GM12878 (cell line): ENCODE data around the gene CATSPER3. TPM values are rescaled to one million over a fixed set of nuclear protein-coding genes. Genes with fewer than 3 reads are reported as not detected.

Experiments used
- ATAC-seq: fragments of 200-7000 bp; cut with Tn5 transposase; 3 replicates; pipeline ENCODE4 v1.9.1; 2020; ENCODE audit warnings: mild to moderate bottlenecking, moderate library complexity
- BruUV-seq: library from RNA; stranded (reverse); fragments of 400-500 nt; replicated peaks from 2 replicates; lab custom pipeline; 2021; lab: Mats Ljungman, UMichigan
- CTCF ChIA-PET: fragments of 300-600 bp; sonication (Branson Sonifier 250); formaldehyde crosslinking; extraction: SDS; loops from one replicate; lab custom pipeline; 2021; ENCODE audit warnings: inconsistent platforms; lab: Yijun Ruan, JAX
- POLR2A ChIA-PET: fragments of 350-600 bp; formaldehyde crosslinking; extraction: SDS; loops from one replicate; lab custom pipeline; 2021; ENCODE audit warnings: inconsistent platforms; lab: Charles Lee
- RAD21 ChIA-PET: fragments of 300-600 bp; sonication (Branson Sonifier 250); formaldehyde crosslinking; loops from one replicate; lab custom pipeline; 2023; ENCODE audit warnings: antibody characterized with exemption; ENCODE audit not compliant: unreplicated experiment; lab: Charles Lee
- SMC1A ChIA-PET: fragments of 300-600 bp; sonication (Branson Sonifier 250); formaldehyde crosslinking; loops from one replicate; lab custom pipeline; 2023; ENCODE audit not compliant: unreplicated experiment, uncharacterized antibody; lab: Charles Lee
- DNase-seq: peaks from one replicate; pipeline ENCODE4 v3.0.0-alpha.2; 2011; ENCODE audit warnings: low read depth, low spot score
- FAIRE-seq: peaks from 3 replicates; lab custom pipeline; 2011; peaks lifted over from hg19 to GRCh38; lab: Jason Lieb, UNC
- H2AFZ ChIP-seq: 2 replicates; pipeline ENCODE4 v1.6.0; 2011; ENCODE audit warnings: low read depth, low read length, control low read depth; ENCODE audit not compliant: control insufficient read depth
- H3K27ac ChIP-seq: 2 replicates; pipeline ENCODE4 v1.5.1; 2011; ENCODE audit warnings: control low read depth; ENCODE audit not compliant: control insufficient read depth, insufficient read depth
- H3K27me3 ChIP-seq, 2 experiments: replicated peaks in 1 of 2; 2 replicates each; pipeline versions ENCODE4 v1.6.0 to v1.6.1; 2011; ENCODE audit warnings: low read length in 1 of 2; ENCODE audit not compliant: control insufficient read depth in 2 of 2, insufficient read depth in 2 of 2
- H3K36me3 ChIP-seq, 2 experiments: 2 replicates each; pipeline ENCODE4 v1.5.1; 2011; ENCODE audit warnings: low read length in 1 of 2; ENCODE audit not compliant: control insufficient read depth in 2 of 2, insufficient read depth in 2 of 2
- H3K4me1 ChIP-seq: 2 replicates; pipeline ENCODE4 v1.6.1; 2011; ENCODE audit warnings: mild to moderate bottlenecking, low read length, moderate library complexity, mixed read lengths; ENCODE audit not compliant: control insufficient read depth, insufficient read depth
- H3K4me2 ChIP-seq: 2 replicates; pipeline ENCODE4 v1.6.0; 2011; ENCODE audit warnings: control low read depth; ENCODE audit not compliant: control insufficient read depth, insufficient read depth
- H3K4me3 ChIP-seq: fragments of 200-600 bp; sonication (generic); 2 replicates; pipeline ENCODE4 v1.5.1; 2016
- H3K79me2 ChIP-seq: 2 replicates; pipeline ENCODE4 v1.6.0; 2011; ENCODE audit warnings: low read length; ENCODE audit not compliant: control insufficient read depth, insufficient read depth
- H3K9ac ChIP-seq: 2 replicates; pipeline ENCODE4 v1.8.0; 2011; ENCODE audit warnings: low read length, control low read depth, mixed read lengths; ENCODE audit not compliant: control insufficient read depth, insufficient read depth
- H3K9me3 ChIP-seq: replicated peaks from 3 replicates; pipeline ENCODE4 v1.5.1; 2011; ENCODE audit warnings: mild to moderate bottlenecking, low read length; ENCODE audit not compliant: control insufficient read depth, insufficient read depth
- H4K20me1 ChIP-seq: 2 replicates; pipeline ENCODE4 v1.6.0; 2011; ENCODE audit not compliant: control insufficient read depth, insufficient read depth
- BCL11A ChIP-seq: IDR thresholded peaks from 2 replicates; pipeline ENCODE4 v1.6.1; 2011; ENCODE audit warnings: low read depth, low read length
- FOS ChIP-seq: IDR thresholded peaks from 3 replicates; pipeline ENCODE4 v1.6.1; 2011; ENCODE audit warnings: borderline replicate concordance; ENCODE audit not compliant: insufficient read length; ENCODE audit errors: extremely low read depth
- HSF1 ChIP-seq: fragments of 150-350 bp; IDR thresholded peaks from 2 replicates; pipeline ENCODE4 v1.6.1; 2014; ENCODE audit warnings: mild to moderate bottlenecking, low read depth, low read length
- MTA2 ChIP-seq: fragments of 450-650 bp; IDR thresholded peaks from 2 replicates; pipeline ENCODE4 v1.6.1; 2016; ENCODE audit warnings: low read depth, mild to moderate bottlenecking, moderate library complexity
- NFYB ChIP-seq: IDR thresholded peaks from 2 replicates; pipeline ENCODE4 v1.6.1; 2011; ENCODE audit warnings: low read depth, mild to moderate bottlenecking, low read length, improper control_type of control experiment, moderate library complexity; ENCODE audit not compliant: insufficient read depth
- PAX5 ChIP-seq: IDR thresholded peaks from 2 replicates; pipeline ENCODE4 v1.6.1; 2011; ENCODE audit warnings: low read depth, low read length, borderline replicate concordance
- POLR2A ChIP-seq: IDR thresholded peaks from 2 replicates; pipeline ENCODE4 v1.6.1; 2011; ENCODE audit warnings: low read depth, mild to moderate bottlenecking, low read length
- POLR2AphosphoS2 ChIP-seq: IDR thresholded peaks from 2 replicates; pipeline ENCODE4 v1.6.1; 2011; ENCODE audit warnings: low read depth, mild to moderate bottlenecking, low read length, improper control_type of control experiment, moderate library complexity
- ZNF687 ChIP-seq: fragments of 450-650 bp; IDR thresholded peaks from 2 replicates; pipeline ENCODE4 v1.6.1; 2017; ENCODE audit warnings: mild to moderate bottlenecking, moderate library complexity
- WGBS: methylation state at CpG from one replicate; pipeline ENCODE4 v1.1.6; 2016; ENCODE audit warnings: low lambda C conversion rate; ENCODE audit not compliant: insufficient replicate concordance, insufficient coverage; ENCODE audit errors: missing lambda C conversion rate; 5-methylcytosine and 5-hydroxymethylcytosine counted together
- in situ Hi-C: fragments of 300-500 bp; cut with MboI; formaldehyde crosslinking; loops from 9 replicates; pipeline ENCODE4 v1.14.3; 2018; ENCODE audit warnings: mixed read lengths
- intact Hi-C: fragments of 100-400 bp; cut with micrococcal nuclease; formaldehyde crosslinking; loops from one replicate; pipeline ENCODE4 v1.14.2; 2022; ENCODE audit not compliant: unreplicated experiment
- polyA plus RNA-seq, 11 experiments: library from polyadenylated mRNA; depleted of rRNA in 4 of 11; unstranded in 6 of 11; stranded (reverse) in 5 of 11; fragments of >200 nt; fragmentation: Nextera tagmentation in 4 of 11; fragmentation: Illumina TruSeq in 1 of 11; extraction: Ambion mirVana in 4 of 11; extraction: Trizol in 1 of 11; gene quantifications; 1 replicate in 1 of 11; 2 replicates in 10 of 11; pipeline versions ENCODE4 v1.2.1 to v1.2.3, GENCODE V29; 2011 to 2016; ENCODE audit warnings: inconsistent platforms in 2 of 11, missing spikeins in 2 of 11, low read depth in 1 of 11
- total RNA-seq, 4 experiments: library from RNA; depleted of rRNA in 3 of 4; stranded (reverse); fragments of >200 nt in 3 of 4; fragmentation: Illumina TruSeq in 1 of 4; extraction: Trizol in 1 of 4; gene quantifications; 2 replicates each; pipeline versions ENCODE4 v1.2.1 to v1.2.3, GENCODE V29; 2013 to 2021

The CATSPER3 gene
- total and polyA plus RNA-seq, 10 of the 15 experiments (the other 5 are each of a cell fraction or from before 2014, with no cell fraction given) = 0.06 to 0.38 (median 0.13) TPM; not detected in 4

- H3K4me2 ChIP-seq = no peak overlapping the region
- no peak overlapping the region for H3K4me3 ChIP-seq
- no peaks in the 10 kb centered on the region for H3K9me3 ChIP-seq
- no peaks in the 10 kb centered on the region for H3K36me3 ChIP-seq
- no peak for ATAC-seq
- no peaks in the 10 kb centered on the region for H3K27me3 ChIP-seq
- no TSS peak for BruUV-seq
- ChIA-PET CTCF (no interaction called here), POLR2A (no interaction called here), SMC1A (no interaction called here), RAD21 (no interaction called here)
- in situ Hi-C loops (no loop called here), intact Hi-C loops (no loop called here)
- H3K79me2 ChIP-seq = no peaks in the 10 kb centered on the region
- H4K20me1 ChIP-seq = no peaks in the 10 kb centered on the region
- H2AFZ ChIP-seq = no peak overlapping the region
- TF ChIP-seq MTA2 = no peak
- TF ChIP-seq BCL11A = no peak
- no peak for TF ChIP-seq POLR2A
- no peak for TF ChIP-seq PAX5
- no peak for TF ChIP-seq ZNF687
- no peak for TF ChIP-seq NFYB
- no peak for TF ChIP-seq POLR2AphosphoS2
- TF ChIP-seq FOS = no peak
- TF ChIP-seq HSF1 = no peak
- H3K9ac ChIP-seq = no peak overlapping the region
- FAIRE-seq = no peak
- no peaks in the 10 kb centered on the region for H3K4me1 ChIP-seq
- WGBS = 27% methylated on average over 4 of the region's 4 CpGs
- H3K27ac ChIP-seq = no peak overlapping the region
- DNase-seq = no peak
These were observed 43.8 kb downstream of the CATSPER3 start for GRCh38 chr5:135011355-135012032.
